Measurements from ENCODE around the gene KCNG2.

DNA sequence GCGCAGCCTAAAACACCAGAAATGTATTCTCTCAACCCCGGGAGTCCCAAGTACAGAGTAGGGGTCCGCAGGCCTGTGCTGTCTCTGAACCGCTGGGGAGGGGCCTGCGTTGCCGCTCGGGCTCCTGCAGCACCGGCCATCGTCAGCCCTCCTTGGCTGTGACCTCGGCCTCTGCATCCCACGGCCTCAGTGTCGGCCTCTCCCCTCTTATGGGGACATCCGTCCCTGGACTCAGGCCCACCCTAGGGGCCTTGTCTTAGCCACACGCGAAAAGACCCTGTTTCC lies 50.5 kb downstream of the KCNG2 start:
- TF ChIP-seq, protein P1, sequence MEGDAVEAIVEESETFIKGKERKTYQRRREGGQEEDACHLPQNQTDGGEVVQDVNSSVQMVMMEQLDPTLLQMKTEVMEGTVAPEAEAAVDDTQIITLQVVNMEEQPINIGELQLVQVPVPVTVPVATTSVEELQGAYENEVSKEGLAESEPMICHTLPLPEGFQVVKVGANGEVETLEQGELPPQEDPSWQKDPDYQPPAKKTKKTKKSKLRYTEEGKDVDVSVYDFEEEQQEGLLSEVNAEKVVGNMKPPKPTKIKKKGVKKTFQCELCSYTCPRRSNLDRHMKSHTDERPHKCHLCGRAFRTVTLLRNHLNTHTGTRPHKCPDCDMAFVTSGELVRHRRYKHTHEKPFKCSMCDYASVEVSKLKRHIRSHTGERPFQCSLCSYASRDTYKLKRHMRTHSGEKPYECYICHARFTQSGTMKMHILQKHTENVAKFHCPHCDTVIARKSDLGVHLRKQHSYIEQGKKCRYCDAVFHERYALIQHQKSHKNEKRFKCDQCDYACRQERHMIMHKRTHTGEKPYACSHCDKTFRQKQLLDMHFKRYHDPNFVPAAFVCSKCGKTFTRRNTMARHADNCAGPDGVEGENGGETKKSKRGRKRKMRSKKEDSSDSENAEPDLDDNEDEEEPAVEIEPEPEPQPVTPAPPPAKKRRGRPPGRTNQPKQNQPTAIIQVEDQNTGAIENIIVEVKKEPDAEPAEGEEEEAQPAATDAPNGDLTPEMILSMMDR (IDR thresholded peaks at IDR 0.05) = no peak
- TF ChIP-seq EP300 (IDR thresholded peaks at IDR 0.05) = no peak
- TF ChIP-seq POLR2AphosphoS5 (IDR thresholded peaks at IDR 0.05) = no peak

All from gastroesophageal sphincter (tissue), 3 donors.